HG03378 (cell line): ENCODE measurements around the gene TMEM134.

Experiments used
- ATAC-seq: cut with Tn5 transposase; IDR thresholded peaks from one replicate; pipeline ENCODE4 v1.9.1; 2021; ENCODE audit warnings: mild to moderate bottlenecking, moderate library complexity; ENCODE audit not compliant: unreplicated experiment

The TMEM134 gene

DNA sequence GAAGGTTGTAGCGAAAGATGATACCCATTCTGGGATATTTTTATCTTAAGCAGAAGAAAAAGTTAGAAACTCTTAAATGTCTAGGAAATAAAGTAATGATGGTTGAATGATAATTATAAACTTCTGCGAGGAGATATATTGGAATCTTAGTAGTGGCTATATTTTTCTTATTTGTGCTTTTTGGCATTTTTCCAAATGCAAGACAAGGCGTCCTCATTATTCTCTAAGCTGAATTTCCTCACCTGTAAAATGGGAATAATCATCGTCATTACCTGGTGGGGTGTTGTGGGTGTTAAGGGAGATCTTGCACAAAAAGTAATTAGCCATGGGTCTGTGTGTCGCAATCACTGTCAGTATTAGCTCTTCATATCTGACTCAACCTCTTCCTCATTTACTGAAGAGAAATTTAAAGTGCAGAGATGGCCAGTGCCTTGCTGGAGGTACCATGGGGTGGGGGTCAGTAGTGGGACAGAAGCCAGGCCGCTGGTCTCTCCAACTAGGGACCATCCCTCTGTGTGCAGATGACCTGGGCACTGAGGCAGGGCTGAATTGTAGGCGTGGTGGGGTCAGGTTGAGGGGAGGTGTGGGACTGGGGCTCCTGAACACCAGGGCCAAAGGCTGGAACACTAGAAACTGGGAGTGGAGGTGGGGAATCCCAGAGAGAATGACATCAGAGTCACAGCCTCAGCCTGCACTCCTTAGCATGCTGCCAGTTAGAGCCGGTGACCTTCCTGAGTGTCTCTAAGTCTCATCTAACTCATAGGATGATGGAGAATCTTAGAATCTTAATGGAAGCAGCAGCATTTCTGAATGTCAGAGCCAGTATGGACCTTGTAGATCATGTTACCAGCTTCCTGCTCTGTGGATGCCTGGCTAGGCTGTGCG is 32.0 kb upstream of the TMEM134 start:
- no peak for ATAC-seq

- no peak for ATAC-seq
Measured at GRCh38 chr11:67500484-67500821, 31.4 kb upstream of the TMEM134 start.

DNA sequence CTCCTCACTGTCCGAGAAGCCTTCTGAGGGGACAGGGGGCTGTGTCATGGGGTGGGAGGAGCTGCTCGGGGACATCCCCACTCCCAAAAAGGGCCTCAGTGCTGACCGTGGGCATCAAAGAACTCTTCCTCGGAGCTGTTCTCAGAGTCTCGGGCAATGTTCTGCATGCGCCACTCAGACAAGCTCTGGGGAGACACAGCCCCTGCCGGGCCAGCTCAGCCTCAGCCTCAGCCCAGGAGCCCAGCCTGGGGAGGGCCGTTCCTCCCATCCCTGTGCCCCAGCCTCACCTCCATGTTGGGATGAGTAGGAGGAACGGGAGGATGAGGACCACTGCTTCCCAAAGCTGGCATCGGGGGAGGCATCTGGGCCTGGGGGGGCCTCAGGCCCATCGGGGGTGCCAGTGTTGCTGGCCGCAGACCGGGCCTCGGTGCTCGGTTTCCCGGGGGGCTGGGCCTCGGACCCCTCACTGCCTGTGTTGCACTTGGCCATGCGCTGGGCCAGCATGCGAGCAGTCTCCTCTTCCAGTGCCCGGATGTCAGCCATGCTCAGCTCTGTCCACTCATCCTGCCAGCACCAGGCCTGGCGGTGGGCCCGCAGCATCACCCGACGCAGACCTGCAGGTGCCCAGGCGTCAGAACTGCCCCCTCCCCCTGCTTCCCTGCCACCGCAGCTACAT is 30.9 kb upstream of the TMEM134 start:
- no peak for ATAC-seq

GRCh38 chr11:67498544-67498972 is 29.5 kb upstream of the TMEM134 start:
- no peak for ATAC-seq

- ATAC-seq, result no peak
Measured at GRCh38 chr11:67497656-67498291, 28.7 kb upstream of the TMEM134 start.

GRCh38 chr11:67496113-67496512 is 27.1 kb upstream of the TMEM134 start:
- ATAC-seq, result no peak

- no peak for ATAC-seq
Measured at GRCh38 chr11:67495234-67496005, 26.4 kb upstream of the TMEM134 start.

DNA sequence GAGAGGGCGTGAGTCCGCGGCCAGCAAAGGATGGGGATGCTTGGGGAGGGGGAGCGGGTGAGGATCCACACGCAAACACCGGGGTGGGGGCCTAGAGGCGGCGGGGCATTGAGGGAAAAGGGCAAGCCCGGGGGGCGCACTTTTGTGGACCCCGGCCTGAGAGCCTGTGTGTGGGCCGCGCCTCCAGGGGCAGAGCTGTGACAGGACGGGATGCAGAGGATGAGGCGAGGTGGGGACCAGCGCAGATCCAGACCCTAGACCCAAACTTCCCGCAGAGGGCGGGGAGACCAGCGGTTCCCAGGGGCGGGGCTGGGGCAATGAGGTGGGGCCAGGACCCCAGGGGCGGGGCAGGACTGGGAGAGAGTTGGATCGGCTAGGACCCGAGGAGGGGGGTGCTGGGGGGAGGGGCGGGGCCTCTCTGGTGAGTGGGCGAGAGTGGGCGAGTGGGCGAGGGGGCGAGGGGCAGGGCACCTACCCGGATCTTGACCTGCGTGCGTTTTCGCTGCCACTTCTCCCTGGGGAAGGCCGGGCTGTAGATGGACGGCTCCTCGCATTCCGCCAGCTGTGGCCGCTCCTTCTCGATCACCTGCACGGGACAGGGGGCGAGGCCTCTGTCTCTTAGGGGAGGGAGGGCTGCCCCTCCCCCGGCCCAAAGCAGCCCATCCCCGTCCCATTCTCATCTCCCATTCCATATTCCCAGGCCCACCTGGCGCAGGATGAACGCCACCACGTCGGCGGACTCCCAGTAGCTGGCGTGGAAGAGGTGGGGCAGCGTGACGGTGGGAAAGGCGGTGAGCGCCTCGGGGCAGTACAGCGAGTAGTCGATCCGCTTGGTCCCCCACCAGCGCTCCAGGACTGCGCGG is 25.6 kb upstream of the TMEM134 start:
- ATAC-seq, result no peak

- no peak for ATAC-seq
Measured at GRCh38 chr11:67493548-67494370, 24.7 kb upstream of the TMEM134 start.

GRCh38 chr11:67492801-67493547 is 23.9 kb upstream of the TMEM134 start:
- no peak for ATAC-seq

GRCh38 chr11:67492069-67492727 is 23.1 kb upstream of the TMEM134 start:
- no peak for ATAC-seq

DNA sequence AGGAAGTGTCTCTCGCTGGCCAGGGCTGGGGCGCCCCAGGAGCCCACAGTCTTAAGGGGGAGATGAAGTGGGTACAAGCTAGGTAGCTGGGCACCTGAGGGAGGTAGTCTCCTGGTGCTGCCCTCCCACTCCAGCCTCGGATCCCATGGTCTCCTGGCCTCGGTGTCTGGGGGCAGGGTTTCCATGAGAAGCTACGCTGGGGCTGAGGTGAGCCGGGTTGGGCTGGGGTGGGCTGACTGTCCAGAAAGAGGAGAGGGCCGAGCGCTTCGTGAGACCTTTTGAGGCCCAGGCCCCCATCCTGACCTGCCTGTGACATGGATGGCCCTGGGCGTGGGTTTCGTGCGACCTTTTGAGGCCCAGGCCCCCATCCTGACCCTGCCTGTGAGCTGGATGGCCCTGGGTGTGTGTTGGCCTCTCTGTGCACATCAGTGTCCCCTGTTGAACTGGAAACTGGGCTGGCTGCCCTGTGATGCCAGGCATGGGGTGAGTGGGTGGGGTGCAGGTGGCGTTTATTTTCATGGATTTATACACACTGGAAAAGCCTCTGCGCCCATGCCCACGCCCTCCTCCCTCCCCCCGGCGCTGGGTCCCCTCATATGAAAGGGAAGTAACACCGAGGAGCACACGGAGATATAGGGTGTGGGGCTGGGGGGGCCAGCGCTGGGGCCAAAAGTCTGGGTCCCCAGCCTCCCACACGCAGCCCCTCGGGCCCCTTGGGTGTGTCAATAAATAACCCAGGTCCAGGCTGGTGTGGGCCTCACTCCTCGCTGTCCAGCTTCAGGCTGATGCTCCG is 22.4 kb upstream of the TMEM134 start:
- no peak for ATAC-seq

DNA sequence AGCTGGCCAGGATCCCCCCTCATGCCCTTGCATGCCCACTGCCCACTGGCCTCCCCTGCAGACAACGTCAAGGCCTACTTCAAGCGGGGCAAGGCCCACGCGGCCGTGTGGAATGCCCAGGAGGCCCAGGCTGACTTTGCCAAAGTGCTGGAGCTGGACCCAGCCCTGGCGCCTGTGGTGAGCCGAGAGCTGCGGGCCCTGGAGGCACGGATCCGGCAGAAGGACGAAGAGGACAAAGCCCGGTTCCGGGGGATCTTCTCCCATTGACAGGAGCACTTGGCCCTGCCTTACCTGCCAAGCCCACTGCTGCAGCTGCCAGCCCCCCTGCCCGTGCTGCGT is 21.6 kb upstream of the TMEM134 start:
- ATAC-seq, result no peak

GRCh38 chr11:67489885-67490726 is 21.1 kb upstream of the TMEM134 start:
- ATAC-seq, result no peak

GRCh38 chr11:67489203-67489884 is 20.3 kb upstream of the TMEM134 start:
- ATAC-seq, result no peak
